HG03342 (cell line): ENCODE results near the gene SERPIND1.
"Not testable (repeated sequence)": the region's sequence is repeated elsewhere in the genome, so short reads cannot be mapped to it uniquely, and the experiment has no call there.

Source experiments
- ATAC-seq: cut with Tn5 transposase; IDR thresholded peaks from one replicate; pipeline ENCODE4 v1.9.1; 2021; ENCODE audit warnings: mild to moderate bottlenecking, moderate library complexity; ENCODE audit not compliant: unreplicated experiment

SERPIND1 gene

DNA sequence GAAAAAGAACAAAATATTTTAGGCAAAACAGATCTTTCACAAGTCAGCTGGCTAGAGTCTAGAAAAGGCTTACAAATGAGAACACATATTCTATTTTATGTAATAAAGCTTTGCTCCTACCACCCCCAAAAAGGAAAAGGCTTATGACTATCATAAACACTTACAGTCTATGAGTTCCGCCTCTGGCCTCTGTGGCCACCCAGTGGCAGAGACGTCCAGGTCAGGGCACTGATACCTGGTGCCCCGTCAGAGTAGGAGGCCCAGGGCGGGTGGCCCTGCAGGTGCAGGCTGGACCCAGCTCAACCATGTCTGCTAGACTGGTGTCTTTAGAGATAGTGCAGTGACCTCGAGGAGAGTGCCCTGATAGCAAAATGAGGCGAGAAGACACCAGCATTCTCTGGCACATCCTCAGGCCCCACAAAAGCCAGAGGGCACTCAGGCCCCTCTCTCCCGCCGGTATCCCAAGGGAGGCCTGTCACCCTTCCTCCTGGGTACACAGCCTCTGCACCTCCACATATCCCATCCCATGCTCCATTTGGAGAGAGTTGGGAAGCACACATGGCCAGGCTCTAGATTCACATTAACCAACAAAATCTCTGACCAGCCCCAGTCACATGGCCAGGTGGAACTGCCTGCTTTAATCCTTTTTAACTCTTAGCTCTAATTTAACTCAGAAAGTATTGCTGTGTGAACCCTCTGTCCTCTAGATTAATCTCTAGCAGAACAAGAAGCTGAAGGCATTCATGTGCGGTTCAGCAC lies 27.3 kb upstream of the SERPIND1 start:
- ATAC-seq = no peak

DNA sequence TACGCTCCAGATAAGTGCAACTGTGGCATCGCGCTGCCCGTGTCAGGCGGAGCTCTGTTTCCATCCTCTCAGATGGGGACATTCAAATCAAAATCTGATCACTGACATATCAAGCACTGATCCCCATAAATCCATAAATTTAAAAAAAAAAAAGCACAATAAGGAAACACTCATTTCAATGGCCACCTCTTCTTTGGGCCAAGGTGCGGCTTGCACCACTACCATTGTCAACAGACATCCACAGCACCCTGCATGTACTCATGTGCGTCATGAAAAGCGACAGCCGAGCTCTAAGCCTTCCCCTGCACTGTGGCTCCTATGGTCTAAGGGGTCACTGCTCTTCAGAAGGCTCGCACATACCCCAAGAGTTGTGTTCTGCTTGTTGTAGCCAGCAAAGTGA lies 26.7 kb upstream of the SERPIND1 start:
- no peak for ATAC-seq

DNA sequence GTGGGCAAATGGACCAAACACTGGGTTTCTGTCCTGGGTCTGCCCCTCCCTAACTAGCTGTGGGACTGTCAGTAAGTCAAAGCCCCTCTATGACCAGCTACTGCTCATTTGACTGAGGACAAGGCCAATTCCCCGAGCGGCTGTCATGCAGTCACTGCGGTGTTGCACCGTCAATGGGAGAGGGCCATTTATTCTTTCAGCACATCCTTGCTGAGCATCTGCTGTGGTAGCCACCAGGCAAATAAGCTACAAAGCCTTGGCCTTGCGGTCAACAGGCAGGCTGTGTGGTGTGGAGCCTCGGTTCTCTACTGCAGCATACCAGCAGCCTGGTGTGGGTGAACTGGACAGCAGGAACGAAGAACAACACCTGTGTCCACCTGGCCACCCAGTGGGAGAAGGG lies 25.8 kb upstream of the SERPIND1 start:
- ATAC-seq = no peak

DNA sequence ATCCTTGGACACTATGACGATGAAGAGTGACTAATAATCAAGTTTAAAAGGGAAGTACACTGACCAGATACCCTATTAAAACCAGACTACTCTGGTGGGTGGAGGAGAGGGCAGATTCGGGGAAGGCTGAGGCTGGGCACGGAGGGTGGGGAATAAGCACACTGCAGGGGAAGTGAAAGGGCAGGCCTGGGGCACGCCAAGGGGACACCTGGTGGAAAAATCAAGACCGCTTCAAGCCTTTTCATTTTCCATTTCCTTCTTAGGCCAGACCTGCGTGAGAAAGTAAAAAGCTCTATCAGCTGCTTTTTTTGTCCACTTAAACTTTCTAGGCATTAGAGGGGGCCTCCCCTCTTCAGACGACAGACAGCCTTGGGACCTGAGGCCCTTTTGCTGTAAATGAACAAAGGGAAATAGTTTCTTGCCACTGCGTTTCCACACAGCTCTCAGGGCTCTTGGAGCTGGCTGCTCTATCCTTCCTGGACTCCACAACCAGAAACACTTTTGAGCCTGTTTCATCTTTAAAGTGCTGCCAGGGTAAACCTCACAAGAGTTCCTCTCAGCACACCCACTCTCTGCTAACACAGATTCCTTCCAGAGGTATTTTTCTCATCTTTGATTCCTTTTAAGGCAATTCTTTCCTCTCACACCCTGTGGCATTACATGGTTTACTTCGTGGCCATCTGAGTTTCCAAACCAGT lies 25.0 kb upstream of the SERPIND1 start:
- peak; percentile 51 for ATAC-seq

DNA sequence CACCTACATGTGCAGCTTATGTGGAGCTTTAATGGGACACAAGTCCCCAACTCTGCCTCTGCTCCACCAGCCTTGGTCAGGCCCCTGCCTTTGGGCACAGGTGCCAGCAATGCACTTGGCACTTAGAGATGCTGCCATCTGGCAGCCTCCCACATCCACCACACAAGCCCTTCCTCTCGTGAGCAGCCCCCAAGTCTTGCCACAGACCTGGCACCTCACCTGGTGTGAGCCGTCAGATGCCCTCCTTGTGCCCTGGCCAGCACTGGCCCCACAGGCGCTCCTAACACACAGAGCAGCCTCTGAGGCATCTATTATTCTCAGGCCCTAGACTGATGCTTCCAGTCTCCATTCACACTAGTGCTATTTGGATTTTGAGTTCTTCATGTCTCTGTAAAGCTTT lies 24.5 kb upstream of the SERPIND1 start:
- ATAC-seq = no peak

DNA sequence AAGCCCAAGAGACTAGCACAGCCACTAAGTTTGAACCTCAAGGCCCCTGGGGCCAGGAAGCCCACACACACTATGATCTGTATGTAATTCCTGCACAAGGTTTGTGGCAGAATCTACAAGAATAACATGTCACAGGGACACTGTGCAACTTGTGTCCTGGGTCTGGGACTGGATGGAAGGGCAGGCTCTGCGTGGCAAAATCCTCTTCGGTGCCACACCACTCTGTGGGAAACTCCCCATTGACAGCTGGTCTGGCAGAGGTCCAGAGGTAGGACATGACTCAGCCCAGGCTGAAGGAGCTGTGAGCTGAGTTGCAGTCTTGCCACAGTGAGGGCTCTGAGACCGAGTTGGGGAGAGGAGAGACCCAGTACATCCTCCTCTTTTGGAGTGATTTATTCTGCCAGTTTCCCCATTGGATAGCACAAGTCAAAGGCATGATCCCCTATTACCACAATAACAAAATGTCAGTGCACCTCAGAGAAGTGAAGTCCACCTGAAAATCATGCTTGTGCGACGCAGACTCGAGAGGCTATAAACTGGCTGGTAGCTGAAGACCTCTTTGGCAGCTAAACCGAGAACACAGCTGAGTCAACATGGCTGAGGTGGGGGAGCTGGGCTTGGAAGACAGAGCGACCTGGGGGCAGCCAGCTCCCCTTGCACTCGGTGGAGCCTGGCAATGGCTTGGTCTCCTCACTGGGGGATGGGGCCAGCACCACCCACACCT lies 23.3 kb upstream of the SERPIND1 start:
- ATAC-seq = peak; percentile 45

DNA sequence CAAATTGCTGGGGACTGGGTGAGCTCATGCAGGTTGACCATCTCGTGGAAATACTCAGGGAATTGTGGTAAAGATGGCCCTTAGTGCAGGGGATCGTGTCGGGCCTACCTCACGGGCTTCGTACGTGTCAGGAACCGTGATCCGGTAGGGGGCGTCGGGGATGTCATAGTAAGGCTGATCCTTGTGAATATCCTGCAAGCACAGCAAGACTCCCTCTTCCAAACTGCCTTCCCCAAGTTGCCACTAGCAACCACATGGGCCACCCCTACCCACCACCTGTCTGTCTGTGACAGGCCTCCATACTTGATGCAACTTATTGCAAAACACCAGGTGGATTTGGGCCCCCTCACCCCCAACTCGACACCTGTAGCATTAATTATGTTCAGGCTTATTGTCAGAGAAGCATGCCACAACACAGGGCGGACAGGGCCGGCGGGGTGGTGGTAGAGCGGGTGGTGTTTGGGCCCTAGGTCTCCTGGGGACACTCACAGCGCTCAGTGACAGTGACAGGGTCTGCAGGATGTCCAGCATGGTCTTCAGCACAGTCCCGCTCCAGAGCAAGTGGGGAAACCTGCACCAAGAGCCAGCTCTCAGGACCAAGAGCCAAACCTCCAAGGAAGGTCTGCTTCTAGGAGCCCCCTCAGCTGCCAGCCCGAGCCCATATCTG lies 22.6 kb upstream of the SERPIND1 start:
- no peak for ATAC-seq

DNA sequence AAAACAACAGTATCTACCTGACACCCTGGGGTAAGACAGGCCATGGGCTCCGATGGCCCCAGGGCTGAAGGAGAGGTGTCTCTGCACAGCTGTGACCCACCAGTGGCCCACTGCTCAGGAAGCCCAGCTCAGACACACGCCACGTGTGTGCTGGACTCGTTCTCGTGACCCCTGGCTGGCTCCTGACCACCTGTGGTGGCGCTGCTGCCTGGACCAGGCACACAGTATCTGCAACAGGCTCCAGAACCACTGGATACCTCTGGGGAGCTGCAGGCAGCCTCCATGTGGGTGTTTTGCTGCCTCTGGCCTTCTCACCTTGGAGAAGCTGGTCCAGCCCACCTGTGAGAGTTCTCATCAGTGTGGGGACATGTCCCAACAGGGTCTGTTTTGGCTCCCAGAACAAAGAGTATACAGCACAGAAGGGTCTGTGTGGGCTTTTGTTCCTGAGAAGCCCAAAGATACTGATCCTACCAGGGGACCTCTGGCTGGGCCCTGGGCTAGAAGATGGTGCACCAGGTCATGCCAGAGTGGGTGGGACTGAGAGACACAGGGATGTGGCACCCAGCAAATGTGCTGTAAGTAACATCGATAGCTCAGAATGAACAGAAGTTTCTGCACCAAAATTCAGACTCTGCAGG lies 21.7 kb upstream of the SERPIND1 start:
- ATAC-seq = no peak

DNA sequence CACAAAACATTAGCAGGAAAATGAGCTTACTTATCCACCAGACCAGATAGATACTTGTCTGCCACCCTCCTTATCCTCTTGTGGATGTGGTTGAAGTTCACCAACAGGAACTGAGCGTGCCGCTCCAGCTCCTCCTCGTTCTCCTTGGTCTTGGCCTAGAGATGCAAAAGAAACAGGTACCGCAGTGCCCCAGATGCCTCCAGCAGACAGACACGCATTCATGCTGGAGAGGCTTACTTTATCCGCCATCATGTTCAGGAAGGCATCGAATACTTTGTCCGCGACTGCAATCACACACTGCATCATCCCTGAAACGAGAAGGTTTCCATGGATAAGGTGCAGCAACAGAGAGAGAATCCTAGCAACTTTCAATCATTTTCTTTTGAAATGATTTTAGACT lies 21.0 kb upstream of the SERPIND1 start:
- ATAC-seq = no peak

DNA sequence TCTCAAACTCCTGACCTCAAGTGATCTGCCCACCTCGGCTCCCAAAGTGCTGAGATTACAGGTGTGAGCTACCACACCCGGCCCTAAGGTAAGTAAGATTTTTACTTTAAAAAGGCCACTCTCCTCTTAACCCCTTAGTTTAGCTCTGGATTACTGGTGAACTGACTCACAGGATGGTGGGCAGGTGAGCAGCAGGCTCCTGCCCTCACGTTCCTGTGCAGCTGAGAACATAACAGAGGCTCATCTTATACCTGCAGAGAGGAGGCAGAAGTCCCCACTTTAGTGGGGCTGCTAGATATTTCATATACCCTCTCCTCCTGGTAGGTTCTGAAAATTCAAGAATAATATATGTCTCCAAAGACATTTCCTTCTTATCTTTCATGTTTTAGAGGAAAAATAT lies 17.1 kb upstream of the SERPIND1 start:
- ATAC-seq = no peak

DNA sequence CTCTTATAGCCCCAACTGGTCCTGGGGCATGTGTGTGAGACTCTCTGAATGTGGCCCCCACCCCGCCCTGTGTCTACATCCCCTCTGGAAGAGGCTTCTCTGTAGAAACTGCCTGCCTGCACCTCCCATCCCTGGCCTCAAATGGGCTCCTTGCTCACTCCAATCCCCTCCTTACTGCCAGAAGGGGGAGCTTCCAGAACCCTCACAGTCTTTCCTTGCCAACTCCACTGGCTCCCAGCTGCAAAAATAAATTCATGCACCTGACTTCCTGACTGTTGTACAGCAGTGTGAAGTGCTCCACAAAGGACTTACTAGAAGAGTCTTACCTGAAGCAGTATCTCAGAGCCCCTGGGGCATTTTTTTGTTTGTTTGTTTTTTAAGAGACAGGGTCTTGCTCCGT lies 15.2 kb upstream of the SERPIND1 start:
- ATAC-seq = no peak

DNA sequence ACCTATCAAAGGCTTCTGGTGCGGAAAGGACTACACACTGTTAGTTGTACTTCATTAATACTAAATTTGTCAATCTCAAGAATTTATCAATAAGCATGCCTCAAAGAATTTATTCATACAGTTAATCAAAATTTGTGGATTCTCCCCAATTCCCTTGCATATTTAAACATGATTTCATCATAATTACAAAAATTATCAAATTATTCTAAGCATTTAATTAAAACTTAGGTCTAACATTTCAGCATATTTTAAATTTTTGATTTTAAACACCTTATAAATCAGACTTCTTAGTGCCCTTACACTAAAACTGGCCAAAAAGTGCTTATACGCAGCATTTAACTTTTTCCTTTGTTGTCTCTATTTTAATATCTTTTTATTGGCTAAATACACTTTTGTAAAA lies 13.8 kb upstream of the SERPIND1 start:
- ATAC-seq = no peak

DNA sequence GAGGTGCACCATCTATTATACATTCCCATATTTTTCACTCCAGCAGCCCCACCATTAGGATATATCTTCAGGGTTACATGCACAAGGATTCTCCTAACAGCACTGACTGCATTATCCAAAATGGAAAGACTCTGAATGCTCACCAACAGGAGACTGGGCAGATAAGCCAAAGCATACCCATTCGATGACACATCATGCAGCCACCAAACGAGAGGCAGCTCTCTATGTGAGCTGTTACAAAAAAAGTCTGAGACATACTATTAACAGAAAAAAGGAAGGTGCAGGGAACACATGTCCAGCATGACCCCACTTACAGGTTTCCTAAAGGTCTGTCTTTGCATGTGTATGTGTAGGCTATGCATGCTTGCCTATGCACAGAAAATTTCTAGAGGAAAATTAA lies 12.4 kb upstream of the SERPIND1 start:
- ATAC-seq = no peak

DNA sequence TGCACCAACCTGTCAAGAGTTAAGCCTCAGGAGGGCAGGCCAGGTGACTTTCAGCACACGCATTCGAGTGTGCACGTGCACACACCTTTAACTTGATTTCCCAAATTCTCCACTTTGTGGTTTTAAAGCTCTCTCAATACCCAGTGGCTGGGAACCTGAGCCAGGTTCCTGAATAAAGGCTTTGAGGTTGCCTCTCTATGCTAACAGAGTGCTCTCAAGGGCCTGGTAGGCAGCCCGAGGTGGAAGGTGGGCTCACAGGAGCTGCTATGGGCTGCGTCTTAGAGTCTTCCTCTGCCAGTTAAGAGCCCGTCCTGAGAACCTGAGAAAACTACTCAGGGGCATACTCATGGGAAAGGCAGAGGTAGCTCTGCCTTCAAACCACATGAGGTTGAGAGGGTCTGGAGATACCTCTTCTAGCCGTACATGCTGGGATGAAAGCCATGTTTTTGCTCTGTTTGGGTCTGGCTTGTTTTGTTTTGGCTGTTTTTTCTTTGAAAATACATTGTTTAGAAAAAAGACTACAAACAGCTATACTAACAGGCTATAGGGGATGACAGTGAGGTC lies 11.6 kb upstream of the SERPIND1 start:
- ATAC-seq = no peak

DNA sequence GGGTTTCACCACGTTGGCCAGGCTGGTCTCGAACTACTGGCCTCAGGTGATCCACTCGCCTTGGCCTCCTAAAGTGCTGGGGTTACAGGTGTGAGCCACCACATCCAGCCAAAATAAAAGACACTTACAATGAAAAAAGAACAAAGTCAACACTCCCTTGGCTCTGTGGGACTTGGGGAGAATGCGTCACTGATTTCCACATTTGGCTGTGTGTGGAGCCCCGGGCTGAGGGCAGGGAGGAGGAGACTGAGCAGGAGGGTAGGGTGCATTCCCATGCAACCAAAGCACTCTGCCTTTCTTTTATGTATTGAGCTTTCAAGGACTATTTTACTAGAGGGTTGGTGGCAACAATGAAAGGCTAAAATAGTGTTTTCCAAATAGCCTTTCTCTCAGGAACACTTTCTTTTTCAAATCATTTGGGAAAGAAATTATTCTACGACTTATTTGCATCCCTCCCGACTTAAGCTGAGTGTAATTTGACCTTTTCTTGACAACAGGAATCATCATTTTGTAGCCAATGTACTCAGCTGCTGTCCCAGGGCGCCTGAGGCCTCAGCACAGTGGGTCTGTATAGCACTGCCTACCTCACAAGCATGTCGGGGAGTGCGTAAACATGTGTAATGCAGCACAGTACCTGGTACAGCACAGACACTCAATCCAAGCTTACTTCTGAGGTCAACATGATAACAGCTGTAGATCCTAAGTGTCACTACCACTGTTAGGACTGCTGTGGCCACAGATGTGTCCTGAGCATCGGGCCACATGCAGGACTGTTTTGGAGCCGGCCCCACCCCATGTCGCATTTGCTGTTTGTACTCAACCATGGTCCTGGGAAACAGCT lies 10.1 kb upstream of the SERPIND1 start:
- no peak for ATAC-seq

DNA sequence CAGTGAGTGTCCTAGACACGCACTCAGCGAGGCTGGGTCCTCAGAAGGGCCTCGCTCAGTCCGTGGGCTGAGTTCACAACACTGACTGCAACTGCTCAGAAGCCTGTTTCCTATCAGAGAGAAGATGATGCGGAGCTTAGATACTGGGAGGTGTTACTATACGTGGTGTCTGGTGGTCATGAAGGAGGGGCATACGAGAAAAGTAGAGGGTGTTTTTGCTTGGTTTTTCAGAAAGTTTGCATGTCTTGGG lies 9.5 kb upstream of the SERPIND1 start:
- ATAC-seq = no peak

DNA sequence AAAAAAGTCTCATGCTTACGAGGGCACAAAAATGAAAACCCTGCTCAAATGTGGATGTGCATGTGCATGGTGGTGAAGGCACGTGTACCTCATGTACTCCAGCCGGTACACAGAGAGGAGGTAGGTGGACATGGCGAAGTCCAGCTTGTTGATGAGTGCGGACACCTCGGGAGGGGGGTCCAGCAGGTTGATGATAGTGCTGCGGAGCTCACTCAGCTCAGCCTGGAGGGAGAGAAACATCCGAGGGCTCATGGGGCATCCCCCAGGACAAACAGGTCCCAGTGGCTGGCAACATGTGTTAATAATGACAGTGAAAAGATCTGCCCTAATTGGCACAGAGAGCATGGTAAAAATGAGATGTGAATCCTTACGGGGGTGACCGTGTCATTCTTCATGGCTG lies 9.2 kb upstream of the SERPIND1 start:
- no peak for ATAC-seq

DNA sequence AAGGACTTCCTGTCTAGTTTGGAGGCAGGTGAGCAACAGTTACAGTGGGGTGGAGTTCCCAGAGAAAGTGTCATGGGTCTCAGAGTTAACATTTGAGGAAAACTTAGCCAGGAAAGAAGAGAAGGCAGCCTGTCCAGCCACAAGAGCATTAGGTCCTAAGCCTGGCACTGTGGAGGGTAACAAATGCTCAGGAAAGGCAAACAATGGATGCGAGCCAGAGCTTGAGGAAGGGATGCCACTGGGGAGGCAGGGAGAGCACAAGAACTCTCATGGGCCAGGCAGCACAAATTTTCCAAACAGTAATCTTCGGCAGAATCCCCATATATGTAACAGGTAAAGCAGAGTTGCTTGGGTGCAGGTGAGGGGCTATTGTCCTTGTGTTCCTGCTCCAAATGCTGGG lies 8.0 kb upstream of the SERPIND1 start:
- ATAC-seq = no peak

DNA sequence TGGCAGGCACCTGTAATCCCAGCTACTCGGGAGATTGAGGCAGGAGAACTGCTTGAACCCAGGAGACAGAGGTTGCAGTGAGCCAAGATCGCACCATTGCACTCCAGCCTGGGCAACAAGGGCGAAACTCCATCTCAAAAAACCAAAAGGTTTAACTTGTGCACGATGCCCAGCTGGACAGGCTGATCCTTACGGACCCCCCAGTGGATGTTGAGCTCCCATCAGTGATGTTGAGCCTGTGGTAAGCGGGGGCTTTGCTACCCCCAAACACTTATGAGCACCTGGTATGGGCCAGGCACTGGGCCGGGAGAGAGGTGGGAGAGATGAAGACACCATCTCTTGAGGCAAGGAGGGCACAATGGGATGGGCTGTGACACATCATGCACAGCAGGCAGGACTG lies 7.4 kb upstream of the SERPIND1 start:
- no peak for ATAC-seq

DNA sequence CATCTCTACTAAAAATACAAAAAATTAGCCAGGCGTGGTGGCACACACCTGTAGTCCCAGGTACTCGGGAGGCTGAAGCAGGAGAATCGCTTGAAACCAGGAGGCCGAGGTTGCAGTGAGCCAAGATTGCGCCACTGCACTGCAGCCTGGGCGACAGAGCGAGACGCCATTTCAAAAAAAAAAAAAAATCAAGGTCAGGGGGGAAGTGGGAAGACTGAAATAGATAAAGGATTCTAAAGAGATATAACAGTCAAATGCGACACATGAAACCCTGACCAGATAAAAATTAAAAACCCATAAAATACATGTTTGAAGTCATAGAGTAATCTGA lies 4.5 kb upstream of the SERPIND1 start:
- ATAC-seq = not testable (repeated sequence)
